ENCODE measurements around the gene FAM3D.

The FAM3D gene

GRCh38 chr3:58623478-58623877 lies 43.1 kb downstream of the FAM3D start:
- no peaks in the 10 kb centered on the region for H3K9me3 ChIP-seq (ENCODE audit: low read depth, low read length)
- no peak for TF ChIP-seq FOXP2 (optimal IDR thresholded peaks at IDR 0.05; ENCODE audit: control extremely low read depth, extremely low read length, insufficient read depth)
- no peak for TF ChIP-seq POLR2AphosphoS5 (IDR thresholded peaks at IDR 0.05; ENCODE audit: borderline replicate concordance, low read depth, low read length)
- no peak for TF ChIP-seq EZH2 (IDR thresholded peaks at IDR 0.05)
- no peak overlapping the region for H3K27ac ChIP-seq
- H3K4me3 ChIP-seq = no peak overlapping the region
- DNase-seq (ENCODE audit: low read depth, low spot score) = no peak
- H3K36me3 ChIP-seq (ENCODE audit: insufficient read depth, low read length) = no peaks in the 10 kb centered on the region
- H3K9ac ChIP-seq (ENCODE audit: insufficient read length) = no peak overlapping the region

- Histone ChIP-seq H3K36me3 (ENCODE audit: insufficient read depth, low read length) (no peaks in the 10 kb centered on the region), H3K9me3 (ENCODE audit: low read depth, low read length) (no peaks in the 10 kb centered on the region), H3K4me3 (no peak overlapping the region), H3K9ac (ENCODE audit: insufficient read length) (no peak overlapping the region), H3K27ac (no peak overlapping the region)
- DNase-seq (ENCODE audit: low read depth, low spot score) = no peak
- TF ChIP-seq EZH2 (IDR thresholded peaks at IDR 0.05) (no peak), FOXP2 (optimal IDR thresholded peaks at IDR 0.05; ENCODE audit: control extremely low read depth, extremely low read length, insufficient read depth) (no peak), POLR2AphosphoS5 (IDR thresholded peaks at IDR 0.05; ENCODE audit: borderline replicate concordance, low read depth, low read length) (no peak)
These were observed 43.7 kb downstream of the FAM3D start for GRCh38 chr3:58622892-58623291.

- H3K27ac ChIP-seq = no peak overlapping the region
- H3K36me3 ChIP-seq (ENCODE audit: insufficient read depth, low read length) = no peaks in the 10 kb centered on the region
- H3K9ac ChIP-seq (ENCODE audit: insufficient read length) = no peak overlapping the region
- no peaks in the 10 kb centered on the region for H3K9me3 ChIP-seq (ENCODE audit: low read depth, low read length)
- DNase-seq (ENCODE audit: low read depth, low spot score) = no peak
- TF ChIP-seq EZH2 (IDR thresholded peaks at IDR 0.05) (no peak), FOXP2 (optimal IDR thresholded peaks at IDR 0.05; ENCODE audit: control extremely low read depth, extremely low read length, insufficient read depth) (no peak), POLR2AphosphoS5 (IDR thresholded peaks at IDR 0.05; ENCODE audit: borderline replicate concordance, low read depth, low read length) (no peak)
- H3K4me3 ChIP-seq = no peak overlapping the region
These were observed 44.1 kb downstream of the FAM3D start for GRCh38 chr3:58622436-58622835.

DNA sequence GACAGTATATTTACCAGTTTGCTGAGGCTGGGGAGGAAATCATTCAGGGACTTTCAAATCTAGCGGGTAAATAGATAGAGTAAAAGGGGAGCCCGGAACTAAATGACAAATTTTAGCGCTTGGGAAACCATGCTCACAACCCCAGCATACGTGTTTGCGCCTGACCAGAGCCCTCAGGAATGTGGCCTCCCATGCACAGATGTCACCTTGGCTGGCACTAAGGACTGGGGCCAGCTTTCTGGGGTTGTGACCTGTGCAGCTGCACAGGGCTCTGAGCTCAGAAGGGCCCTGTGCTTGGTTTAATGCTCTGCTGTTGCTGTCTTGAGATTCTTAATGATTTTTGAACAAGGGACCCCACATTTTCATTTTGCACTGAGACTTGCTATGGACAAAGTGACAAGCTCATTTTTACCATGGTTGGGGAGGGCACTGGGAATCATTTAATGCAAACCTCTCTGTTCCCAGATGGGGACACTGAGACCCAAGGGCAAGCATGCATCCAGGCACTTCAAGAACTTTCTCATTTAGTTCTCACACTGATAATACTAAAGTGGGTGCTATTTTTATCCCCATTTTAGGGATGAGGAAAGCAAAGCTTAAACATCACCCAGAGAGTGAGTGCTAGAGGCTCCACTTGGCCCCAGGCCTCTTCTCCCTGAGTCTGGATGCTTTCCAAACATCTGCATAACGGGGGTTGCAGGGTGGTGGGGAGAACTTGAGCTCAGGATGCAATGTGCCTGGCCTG lies 45.3 kb downstream of the FAM3D start:
- no peak for TF ChIP-seq POLR2AphosphoS5 (IDR thresholded peaks at IDR 0.05; ENCODE audit: borderline replicate concordance, low read depth, low read length)
- no peak for TF ChIP-seq FOXP2 (optimal IDR thresholded peaks at IDR 0.05; ENCODE audit: control extremely low read depth, extremely low read length, insufficient read depth)
- TF ChIP-seq EZH2 (IDR thresholded peaks at IDR 0.05) = no peak
- H3K27ac ChIP-seq = no peak overlapping the region
- no peak overlapping the region for H3K4me3 ChIP-seq
- no peak overlapping the region for H3K9ac ChIP-seq (ENCODE audit: insufficient read length)
- no peaks in the 10 kb centered on the region for H3K9me3 ChIP-seq (ENCODE audit: low read depth, low read length)
- no peak for DNase-seq (ENCODE audit: low read depth, low spot score)
- H3K36me3 ChIP-seq (ENCODE audit: insufficient read depth, low read length) = no peaks in the 10 kb centered on the region

- DNase-seq (ENCODE audit: low read depth, low spot score) = no peak
- H3K9me3 ChIP-seq (ENCODE audit: low read depth, low read length) = no peaks in the 10 kb centered on the region
- no peak overlapping the region for H3K27ac ChIP-seq
- no peaks in the 10 kb centered on the region for H3K36me3 ChIP-seq (ENCODE audit: insufficient read depth, low read length)
- H3K9ac ChIP-seq (ENCODE audit: insufficient read length) = no peak overlapping the region
- TF ChIP-seq FOXP2 (optimal IDR thresholded peaks at IDR 0.05; ENCODE audit: control extremely low read depth, extremely low read length, insufficient read depth) = no peak
- no peak for TF ChIP-seq EZH2 (IDR thresholded peaks at IDR 0.05)
- TF ChIP-seq POLR2AphosphoS5 (IDR thresholded peaks at IDR 0.05; ENCODE audit: borderline replicate concordance, low read depth, low read length) = no peak
- H3K4me3 ChIP-seq = no peak overlapping the region
These were observed 46.2 kb downstream of the FAM3D start for GRCh38 chr3:58620421-58620820.

DNA sequence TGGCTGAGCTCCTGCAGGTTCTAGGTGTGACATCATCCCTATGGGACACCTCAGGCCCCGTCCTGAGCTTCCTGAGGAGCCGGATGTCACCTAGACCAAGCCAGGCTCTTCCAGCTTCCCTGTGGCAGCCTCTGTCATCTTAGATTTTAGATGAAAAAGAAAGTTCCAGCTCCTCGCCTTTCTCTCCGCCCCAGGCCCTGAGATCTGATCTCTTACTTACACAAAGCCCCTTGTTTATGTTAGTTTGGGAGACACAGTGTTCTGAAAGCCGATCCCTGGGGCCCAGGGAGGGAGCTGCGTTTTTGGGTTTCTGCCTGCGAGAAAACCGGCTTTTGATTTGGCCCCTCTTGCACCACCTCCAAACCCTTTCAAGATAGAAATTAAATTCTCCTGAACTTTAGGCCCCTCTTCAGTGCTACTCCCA lies 49.2 kb downstream of the FAM3D start:
- no peak overlapping the region for H3K4me3 ChIP-seq
- no peaks in the 10 kb centered on the region for H3K9me3 ChIP-seq (ENCODE audit: low read depth, low read length)
- DNase-seq (ENCODE audit: low read depth, low spot score) = no peak
- H3K9ac ChIP-seq (ENCODE audit: insufficient read length) = no peak overlapping the region
- no peak overlapping the region for H3K27ac ChIP-seq
- no peaks in the 10 kb centered on the region for H3K36me3 ChIP-seq (ENCODE audit: insufficient read depth, low read length)
- TF ChIP-seq POLR2AphosphoS5 (IDR thresholded peaks at IDR 0.05; ENCODE audit: borderline replicate concordance, low read depth, low read length) (no peak), EZH2 (IDR thresholded peaks at IDR 0.05) (no peak), FOXP2 (optimal IDR thresholded peaks at IDR 0.05; ENCODE audit: control extremely low read depth, extremely low read length, insufficient read depth) (no peak)

DNA sequence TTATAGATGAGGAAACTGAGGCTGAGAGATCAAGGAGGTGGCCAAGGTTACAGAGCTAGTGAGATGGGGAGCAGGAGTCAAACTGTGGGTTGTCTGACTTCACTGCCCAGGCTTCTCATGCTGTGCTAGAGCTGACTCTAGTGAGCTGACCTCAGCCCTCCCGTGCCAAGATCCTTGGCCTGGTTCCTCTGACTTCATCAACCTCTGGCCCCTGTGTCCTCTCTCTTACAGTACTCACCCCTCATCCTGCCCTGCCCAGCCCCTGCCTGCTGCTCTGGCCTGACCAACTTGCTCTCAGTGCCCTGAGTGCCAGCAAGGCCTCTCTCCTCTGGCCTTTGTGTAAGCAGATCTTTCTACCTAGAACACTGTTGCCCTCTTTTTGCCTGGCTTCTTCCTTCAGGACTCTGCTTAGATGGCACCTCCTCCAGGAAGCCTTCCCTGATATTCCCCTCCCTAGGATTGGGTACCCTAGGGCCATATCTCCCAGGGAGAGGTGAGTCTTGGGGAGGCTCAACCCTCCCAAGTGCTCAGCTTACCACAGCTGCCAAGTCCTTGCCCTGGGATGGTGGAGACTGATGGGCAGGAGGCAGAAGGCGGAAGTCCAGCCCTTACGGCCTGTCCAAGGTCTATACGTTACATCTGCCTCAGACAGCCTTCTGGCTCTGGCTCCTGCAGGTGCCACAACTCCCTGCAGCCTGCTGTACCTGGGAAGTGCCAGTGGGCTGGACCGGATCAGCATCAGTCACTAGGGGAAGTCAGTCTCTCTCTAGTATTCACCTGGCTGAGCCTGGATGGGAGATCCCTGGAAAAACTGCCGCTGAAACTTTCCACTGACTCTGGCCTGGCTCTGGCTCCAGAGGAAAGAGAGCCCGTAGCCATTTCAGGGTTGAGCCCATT lies 53.1 kb downstream of the FAM3D start:
- H3K9ac ChIP-seq (ENCODE audit: insufficient read length) = no peak overlapping the region
- no peak overlapping the region for H3K27ac ChIP-seq
- no peak overlapping the region for H3K4me3 ChIP-seq
- no peaks in the 10 kb centered on the region for H3K9me3 ChIP-seq (ENCODE audit: low read depth, low read length)
- no peaks in the 10 kb centered on the region for H3K36me3 ChIP-seq (ENCODE audit: insufficient read depth, low read length)
- TF ChIP-seq FOXP2 (optimal IDR thresholded peaks at IDR 0.05; ENCODE audit: control extremely low read depth, extremely low read length, insufficient read depth) (no peak), POLR2AphosphoS5 (IDR thresholded peaks at IDR 0.05; ENCODE audit: borderline replicate concordance, low read depth, low read length) (no peak), EZH2 (IDR thresholded peaks at IDR 0.05) (no peak)
- DNase-seq (ENCODE audit: low read depth, low spot score) = no peak

GRCh38 chr3:58612830-58613229 lies 53.7 kb downstream of the FAM3D start:
- no peaks in the 10 kb centered on the region for H3K36me3 ChIP-seq (ENCODE audit: insufficient read depth, low read length)
- no peak overlapping the region for H3K9ac ChIP-seq (ENCODE audit: insufficient read length)
- no peak overlapping the region for H3K4me3 ChIP-seq
- no peaks in the 10 kb centered on the region for H3K9me3 ChIP-seq (ENCODE audit: low read depth, low read length)
- DNase-seq (ENCODE audit: low read depth, low spot score) = no peak
- no peak for TF ChIP-seq FOXP2 (optimal IDR thresholded peaks at IDR 0.05; ENCODE audit: control extremely low read depth, extremely low read length, insufficient read depth)
- H3K27ac ChIP-seq = no peak overlapping the region

Measured in SK-N-MC (cell line).